ENCODE measurements around the gene C1QTNF8. TPM values are rescaled to one million over a fixed set of nuclear protein-coding genes. Genes with fewer than 3 reads are reported as not detected.

Gene C1QTNF8
- total RNA-seq, 4 donors from 2014 or later = not detected

DNA sequence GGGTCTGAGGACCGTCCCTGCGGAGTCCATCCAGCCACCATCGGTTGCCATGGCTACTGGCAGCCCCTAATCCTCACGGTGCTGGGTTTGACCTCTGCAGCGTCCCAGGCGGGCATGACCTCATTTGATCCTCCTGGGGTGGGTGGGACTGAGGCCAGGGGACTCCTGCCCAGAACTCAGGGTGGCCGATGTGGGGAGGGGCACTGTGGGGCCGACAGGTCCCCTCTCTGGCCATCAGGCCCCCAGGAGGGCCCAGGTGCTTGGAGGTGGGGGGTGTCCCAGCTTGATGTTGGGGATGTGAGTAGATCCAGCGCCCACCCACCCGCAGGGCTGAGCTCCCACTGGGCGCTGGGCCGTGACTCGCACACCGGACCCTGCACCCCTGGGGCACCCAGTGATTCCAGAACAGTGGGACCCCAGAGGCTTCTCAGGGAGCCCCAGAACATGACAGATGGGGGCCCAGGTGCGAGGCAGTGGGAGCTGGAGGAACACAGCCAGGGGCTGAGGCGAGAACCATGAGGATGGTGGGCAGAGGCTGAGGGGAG, 25.1 kb downstream of the C1QTNF8 start:
- Histone ChIP-seq H3K4me1 (no peaks in the 10 kb centered on the region), H3K36me3 (no peaks in the 10 kb centered on the region), H3K27ac (no peak overlapping the region), H3K4me3 (no peak overlapping the region), H3K9me3 (no peaks in the 10 kb centered on the region), H3K27me3 (peaks cover 0 to 20% of the 10 kb centered on the region in 2 donors)
- DNase-seq = no peak
- TF ChIP-seq CTCF (IDR thresholded peaks at IDR 0.05) (no peak), POLR2A (IDR thresholded peaks at IDR 0.05) (no peak)

DNA sequence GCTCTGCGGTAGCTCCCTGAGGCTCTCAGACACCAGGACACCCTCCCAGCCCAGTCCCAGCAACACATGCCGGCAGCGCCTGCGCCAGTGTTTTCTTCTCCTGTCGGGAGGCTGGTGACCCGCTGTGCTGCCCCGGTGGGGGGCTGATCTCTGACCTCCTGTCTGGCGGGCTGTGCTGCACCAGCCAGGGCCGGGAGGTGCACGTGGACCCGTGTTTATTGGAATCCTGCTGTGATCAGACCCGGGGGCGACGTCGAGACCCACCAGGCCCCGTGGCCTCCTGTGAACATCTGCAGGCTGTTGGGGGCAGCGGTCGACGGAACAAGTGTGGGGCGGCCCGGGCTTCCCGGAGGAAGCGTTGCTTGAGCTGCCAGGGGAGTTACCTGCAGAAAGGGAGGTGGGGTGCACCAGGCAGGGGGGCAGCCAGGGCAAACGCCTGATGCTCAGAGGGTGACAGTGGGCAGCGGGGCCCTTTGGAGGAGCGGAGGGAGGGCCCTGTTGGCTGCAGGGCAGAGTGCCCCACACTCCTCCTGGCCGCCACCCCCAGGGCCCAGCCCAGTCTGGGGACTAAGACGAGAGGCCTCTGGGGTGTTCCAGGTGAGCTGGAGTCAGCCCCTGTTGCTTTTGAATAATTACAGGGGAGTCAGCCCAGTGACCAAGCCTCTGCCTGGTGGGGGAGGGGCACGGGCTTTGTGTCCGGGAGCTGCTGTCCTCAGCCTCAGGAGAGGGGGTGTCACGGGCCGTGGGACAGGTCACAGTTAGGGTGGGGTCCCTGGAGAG, 25.8 kb downstream of the C1QTNF8 start:
- H3K36me3 ChIP-seq = no peaks in the 10 kb centered on the region
- TF ChIP-seq CTCF (IDR thresholded peaks at IDR 0.05) = no peak
- TF ChIP-seq POLR2A (IDR thresholded peaks at IDR 0.05) = no peak
- H3K4me3 ChIP-seq = no peak overlapping the region
- DNase-seq = no peak
- H3K9me3 ChIP-seq = no peaks in the 10 kb centered on the region
- peaks cover 0 to 20% of the 10 kb centered on the region in 2 donors for H3K27me3 ChIP-seq
- H3K27ac ChIP-seq = no peak overlapping the region
- H3K4me1 ChIP-seq = no peaks in the 10 kb centered on the region

DNA sequence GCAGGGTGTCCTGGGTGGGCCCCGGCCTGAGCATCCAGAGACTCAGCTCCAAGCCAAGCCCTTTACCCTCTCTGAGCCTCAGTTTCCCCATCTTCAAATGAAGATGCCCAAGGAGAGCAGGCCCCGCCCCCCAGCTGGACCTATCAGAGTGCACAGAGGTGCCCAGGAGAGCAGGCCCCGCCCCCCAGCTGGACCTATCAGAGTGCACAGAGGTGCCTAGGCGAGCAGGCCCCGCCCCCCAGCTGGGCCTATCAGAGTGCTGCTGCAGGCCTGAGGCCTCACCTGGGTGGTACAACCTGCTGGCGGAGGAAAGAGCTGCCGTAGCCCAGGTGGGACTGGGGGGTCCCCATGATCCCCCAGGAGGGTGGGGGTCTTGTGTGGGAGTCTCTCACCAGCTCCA, 26.9 kb downstream of the C1QTNF8 start:
- H3K9me3 ChIP-seq = no peaks in the 10 kb centered on the region
- no peak for DNase-seq
- H3K27ac ChIP-seq = no peak overlapping the region
- peaks cover 0 to 20% of the 10 kb centered on the region in 2 donors for H3K27me3 ChIP-seq
- TF ChIP-seq POLR2A (IDR thresholded peaks at IDR 0.05) (no peak), CTCF (IDR thresholded peaks at IDR 0.05) (no peak)
- H3K36me3 ChIP-seq = no peaks in the 10 kb centered on the region
- no peaks in the 10 kb centered on the region for H3K4me1 ChIP-seq
- no peak overlapping the region for H3K4me3 ChIP-seq

DNA sequence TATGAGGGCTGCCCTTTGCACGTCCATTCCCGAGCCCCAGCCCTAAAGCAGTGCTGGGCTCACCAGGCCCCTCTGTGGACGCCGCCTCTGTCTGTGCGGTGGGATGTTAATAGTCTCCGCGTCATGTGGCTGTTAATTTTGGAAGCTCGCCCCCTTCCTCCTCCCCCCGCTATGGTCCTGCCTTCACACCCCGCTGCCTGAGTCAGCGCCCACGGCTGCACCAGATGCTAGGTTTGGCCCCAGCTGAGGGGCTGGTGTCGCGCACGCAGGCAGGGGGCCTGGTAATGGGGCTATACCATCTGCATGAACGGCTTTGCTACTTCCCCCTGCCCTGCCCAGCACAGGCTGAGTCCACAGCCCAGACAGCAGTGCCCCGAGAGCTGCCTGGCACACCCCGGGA, 27.6 kb downstream of the C1QTNF8 start:
- no peak for DNase-seq
- H3K27ac ChIP-seq = no peak overlapping the region
- TF ChIP-seq POLR2A (IDR thresholded peaks at IDR 0.05) = no peak
- no peak for TF ChIP-seq CTCF (IDR thresholded peaks at IDR 0.05)
- H3K27me3 ChIP-seq = peaks cover 0 to 20% of the 10 kb centered on the region in 2 donors
- H3K36me3 ChIP-seq = no peaks in the 10 kb centered on the region
- no peaks in the 10 kb centered on the region for H3K9me3 ChIP-seq
- H3K4me3 ChIP-seq = no peak overlapping the region
- no peaks in the 10 kb centered on the region for H3K4me1 ChIP-seq

- Histone ChIP-seq H3K27ac (no peak overlapping the region), H3K27me3 (peaks cover 0 to 17% of the 10 kb centered on the region in 2 donors), H3K9me3 (no peaks in the 10 kb centered on the region), H3K4me3 (no peak overlapping the region), H3K36me3 (no peaks in the 10 kb centered on the region), H3K4me1 (no peaks in the 10 kb centered on the region)
- TF ChIP-seq CTCF (IDR thresholded peaks at IDR 0.05) (no peak), POLR2A (IDR thresholded peaks at IDR 0.05) (no peak)
- no peak for DNase-seq
Measured at GRCh38 chr16:1067629-1068028, 28.4 kb downstream of the C1QTNF8 start.

Data from Peyer's patch (tissue), 4 donors.